AG08396 (cell line): Measurements from ENCODE around the gene DDX31.

Experiments
- DNase-seq: peaks from one replicate; pipeline ENCODE4 v3.0.0; 2012; ENCODE audit warnings: low spot score, mixed read lengths

Gene DDX31

GRCh38 chr9:132546148-132547051, 123.4 kb downstream of the DDX31 start:
- DNase-seq, result peak; percentile 54

- no peak for DNase-seq
Measured at GRCh38 chr9:132545578-132545977, 124.2 kb downstream of the DDX31 start.

- DNase-seq, result no peak
Measured at GRCh38 chr9:132543960-132544359, 125.8 kb downstream of the DDX31 start.

- DNase-seq, result no peak
Measured at GRCh38 chr9:132543251-132543650, 126.5 kb downstream of the DDX31 start.
